GM19025 (cell line): ENCODE results near the gene CCP110.

Experiments used
- ATAC-seq: cut with Tn5 transposase; IDR thresholded peaks from one replicate; pipeline ENCODE4 v1.9.1; 2021; ENCODE audit warnings: mild to moderate bottlenecking, low read depth, moderate library complexity; ENCODE audit not compliant: unreplicated experiment

The CCP110 gene

DNA sequence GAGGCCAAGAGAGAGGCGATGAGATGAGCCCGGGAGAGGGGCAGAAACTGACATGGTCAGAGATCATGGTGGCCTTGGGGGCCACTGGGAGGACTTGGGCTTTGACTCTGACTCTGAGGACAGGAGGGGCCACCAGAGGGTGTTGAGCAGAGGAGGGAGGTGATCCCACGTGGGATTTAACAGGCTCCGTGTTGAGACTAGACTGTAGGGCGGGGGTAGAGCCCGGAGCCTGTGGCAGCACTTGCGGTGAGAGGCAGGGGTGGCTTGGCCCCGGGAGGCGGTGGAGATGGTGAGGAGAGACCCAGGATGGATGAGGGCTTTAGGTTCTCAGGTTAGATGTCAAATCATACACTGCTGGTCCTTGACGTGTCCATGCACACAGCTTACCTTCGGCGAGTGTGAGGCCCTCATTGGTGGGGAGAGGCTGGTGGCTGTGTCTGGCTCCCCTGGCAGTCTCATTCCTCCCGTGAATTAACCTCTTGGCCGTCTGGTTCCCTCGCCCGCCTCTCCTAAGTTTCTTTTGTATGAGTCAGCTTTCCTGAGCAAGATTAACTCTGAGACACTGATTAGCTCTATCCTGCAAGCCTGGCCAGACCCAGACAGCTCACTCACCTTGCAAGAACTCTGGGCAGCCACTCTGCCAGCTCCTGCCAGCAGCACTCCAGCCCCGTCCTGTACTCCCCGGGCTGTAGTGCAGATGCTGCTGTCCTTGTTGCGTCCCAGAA lies 71.5 kb downstream of the CCP110 start:
- ATAC-seq = no peak

DNA sequence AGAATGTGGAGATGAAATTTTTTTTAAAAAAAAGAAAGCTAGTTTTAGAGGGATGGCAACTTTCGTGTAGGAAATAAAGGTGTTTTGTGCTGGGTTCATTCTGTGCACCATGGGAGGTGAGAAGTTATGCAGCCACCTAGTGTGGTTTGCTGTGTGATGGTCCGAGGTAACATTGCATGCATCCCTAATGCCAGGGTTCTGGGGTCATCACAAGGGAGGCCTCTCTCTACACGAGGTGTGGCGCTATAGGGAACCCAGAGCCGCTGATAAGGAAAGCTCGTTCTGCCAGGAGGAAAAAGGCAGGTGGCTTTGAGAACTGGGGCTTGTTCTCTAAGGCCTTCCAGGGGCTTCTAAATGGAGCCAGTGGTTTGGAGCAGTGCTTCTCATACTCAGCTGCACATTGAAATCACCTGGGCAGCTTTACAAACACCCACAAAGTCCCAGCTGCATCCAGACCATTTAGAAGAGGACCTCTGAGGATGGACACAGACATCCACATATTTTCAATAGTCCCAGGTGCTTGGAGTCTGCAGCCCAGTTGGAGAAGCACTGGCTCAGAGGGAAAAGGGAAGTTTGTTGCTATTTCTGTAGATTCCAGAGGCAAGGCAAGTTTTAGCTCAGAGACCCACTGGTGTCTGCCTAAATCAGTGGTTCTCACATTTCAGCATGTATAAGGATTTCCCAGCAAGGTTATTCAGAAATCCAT lies 75.2 kb downstream of the CCP110 start:
- no peak for ATAC-seq

DNA sequence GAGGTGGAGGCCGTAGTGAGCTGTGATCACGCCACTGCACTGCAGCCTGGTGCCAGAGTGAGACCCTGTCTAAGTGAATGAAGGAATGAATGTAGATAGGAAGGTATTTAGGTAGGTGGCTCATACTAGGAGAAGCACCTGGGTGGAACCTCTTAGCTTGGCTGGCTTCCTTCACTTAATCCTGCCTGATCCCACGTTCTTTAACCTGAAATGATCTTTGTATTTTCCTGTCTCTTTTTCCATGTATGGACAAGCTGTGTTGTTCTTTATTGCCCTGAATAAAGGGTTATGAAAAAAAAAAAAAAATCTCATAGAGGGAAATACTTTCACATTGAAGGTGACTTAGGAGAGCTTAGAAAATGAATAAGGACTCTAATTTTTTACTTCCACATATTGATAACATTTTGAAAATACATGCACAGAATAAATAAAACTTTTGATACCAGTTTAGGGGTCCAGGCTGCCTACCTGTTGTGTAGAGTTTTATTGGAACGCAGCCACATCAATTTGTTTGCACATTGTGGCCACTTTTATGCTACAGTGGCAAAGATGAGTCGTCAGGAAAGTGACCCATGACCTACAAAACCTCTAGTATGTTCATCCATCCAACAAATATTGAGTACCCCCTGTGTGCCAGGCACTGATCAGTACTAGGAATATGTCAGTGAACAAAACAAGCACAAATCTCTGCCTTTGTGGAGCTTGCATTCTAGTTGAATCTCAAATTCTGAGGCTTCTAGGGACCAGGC lies 76.4 kb downstream of the CCP110 start:
- no peak for ATAC-seq

DNA sequence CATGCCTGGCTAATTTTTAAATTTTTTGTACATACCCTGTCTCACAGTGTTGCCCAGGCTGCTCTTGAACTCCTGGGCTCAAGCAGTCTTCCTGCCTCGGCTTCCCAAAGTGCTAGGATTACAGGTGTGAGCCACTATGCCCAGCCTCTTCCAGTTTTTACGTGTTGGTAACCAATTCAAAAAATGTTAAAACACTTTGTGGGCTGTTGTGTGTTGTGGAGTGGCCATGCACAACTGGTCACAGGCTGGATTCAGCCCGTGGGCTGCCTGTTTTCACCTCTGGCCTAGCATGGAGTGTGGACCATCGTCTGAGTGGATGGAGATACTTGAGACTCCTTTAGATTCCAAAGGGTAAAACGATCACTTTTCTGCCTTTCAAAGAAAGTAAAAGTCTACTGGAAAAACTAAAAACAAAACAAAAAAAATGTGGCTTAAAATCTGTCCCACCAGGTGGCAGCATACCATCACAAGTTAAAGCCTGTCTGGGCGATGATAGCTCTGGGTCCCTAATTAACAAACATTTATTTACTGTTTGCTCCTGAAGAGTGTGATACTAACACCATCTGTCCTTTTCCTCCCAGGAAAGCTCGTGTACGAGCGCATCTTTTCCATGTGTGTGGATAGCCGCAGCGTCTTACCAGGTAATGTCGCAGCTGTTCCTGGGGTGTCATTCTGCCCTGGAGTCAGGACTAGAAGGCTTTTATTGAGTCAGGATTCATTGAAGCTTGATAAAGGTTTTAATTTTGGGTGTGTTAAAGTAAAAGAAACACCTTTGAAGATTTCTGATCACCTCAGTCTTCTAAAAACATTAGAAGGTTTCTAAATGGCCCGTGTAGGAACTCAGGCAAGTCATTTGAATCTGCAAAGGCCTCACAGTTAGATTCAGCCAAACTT lies 77.6 kb downstream of the CCP110 start:
- ATAC-seq = no peak
